ENCODE results near the gene ASMTL.
"Not testable (repeated sequence)": the region's sequence is repeated elsewhere in the genome, so short reads cannot be mapped to it uniquely, and the experiment has no call there.

ASMTL gene

DNA sequence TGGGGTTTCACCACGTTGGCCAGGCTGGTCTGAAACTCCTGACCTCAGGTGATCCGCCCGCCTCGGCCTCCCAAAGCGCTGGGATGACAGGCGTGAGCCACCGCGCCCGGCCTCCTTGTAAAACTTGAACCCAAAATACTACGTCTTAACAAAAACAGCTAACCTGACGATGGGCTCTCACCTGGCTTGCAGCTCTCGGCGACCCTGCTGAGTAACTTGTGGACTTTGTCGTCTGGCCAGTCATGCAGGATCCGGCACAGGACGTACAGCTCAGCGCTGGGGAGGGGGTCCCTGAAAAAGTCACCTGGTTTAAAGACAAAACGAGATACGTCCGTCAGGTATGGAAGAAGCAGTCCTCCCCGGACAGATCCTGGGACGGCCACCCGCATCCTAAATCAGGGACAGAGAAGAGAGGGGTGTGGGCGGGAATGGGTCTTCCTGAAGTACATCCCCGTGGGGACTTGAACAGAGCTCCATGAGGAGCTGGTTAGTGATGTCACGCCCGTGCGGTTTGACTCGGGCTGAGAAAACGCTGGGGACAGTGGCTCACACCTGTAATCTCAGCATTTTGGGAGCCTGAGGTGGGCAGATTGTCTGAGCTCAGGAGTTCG is 40.1 kb downstream of the ASMTL start:
- Histone ChIP-seq H3K27ac (no peak overlapping the region), H3K9me3 (ENCODE audit: severe bottlenecking) (no peaks in the 10 kb centered on the region), H3K36me3 (peaks cover 46% of the 10 kb centered on the region), H3K27me3 (ENCODE audit: insufficient read depth, low read depth, severe bottlenecking) (no peaks in the 10 kb centered on the region), H3K4me3 (ENCODE audit: low read depth, low read length) (no peak overlapping the region)
- TF ChIP-seq, protein P1, sequence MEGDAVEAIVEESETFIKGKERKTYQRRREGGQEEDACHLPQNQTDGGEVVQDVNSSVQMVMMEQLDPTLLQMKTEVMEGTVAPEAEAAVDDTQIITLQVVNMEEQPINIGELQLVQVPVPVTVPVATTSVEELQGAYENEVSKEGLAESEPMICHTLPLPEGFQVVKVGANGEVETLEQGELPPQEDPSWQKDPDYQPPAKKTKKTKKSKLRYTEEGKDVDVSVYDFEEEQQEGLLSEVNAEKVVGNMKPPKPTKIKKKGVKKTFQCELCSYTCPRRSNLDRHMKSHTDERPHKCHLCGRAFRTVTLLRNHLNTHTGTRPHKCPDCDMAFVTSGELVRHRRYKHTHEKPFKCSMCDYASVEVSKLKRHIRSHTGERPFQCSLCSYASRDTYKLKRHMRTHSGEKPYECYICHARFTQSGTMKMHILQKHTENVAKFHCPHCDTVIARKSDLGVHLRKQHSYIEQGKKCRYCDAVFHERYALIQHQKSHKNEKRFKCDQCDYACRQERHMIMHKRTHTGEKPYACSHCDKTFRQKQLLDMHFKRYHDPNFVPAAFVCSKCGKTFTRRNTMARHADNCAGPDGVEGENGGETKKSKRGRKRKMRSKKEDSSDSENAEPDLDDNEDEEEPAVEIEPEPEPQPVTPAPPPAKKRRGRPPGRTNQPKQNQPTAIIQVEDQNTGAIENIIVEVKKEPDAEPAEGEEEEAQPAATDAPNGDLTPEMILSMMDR (IDR thresholded peaks at IDR 0.05; ENCODE audit: low read depth, low read length): no peak
- no peak for DNase-seq

GRCh38 chrX:1411326-1411725 is 41.4 kb downstream of the ASMTL start:
- no peaks in the 10 kb centered on the region for H3K9me3 ChIP-seq (ENCODE audit: severe bottlenecking)

GRCh38 chrX:1407035-1407434 is 45.7 kb downstream of the ASMTL start:
- H3K27me3 ChIP-seq (ENCODE audit: insufficient read depth, low read depth, severe bottlenecking): no peaks in the 10 kb centered on the region
- no peaks in the 10 kb centered on the region for H3K9me3 ChIP-seq (ENCODE audit: severe bottlenecking)
- peaks cover 32% of the 10 kb centered on the region for H3K36me3 ChIP-seq
- H3K4me3 ChIP-seq (ENCODE audit: low read depth, low read length): no peak overlapping the region
- no peak for DNase-seq
- TF ChIP-seq, protein P1 (IDR thresholded peaks at IDR 0.05; ENCODE audit: low read depth, low read length): no peak
- H3K27ac ChIP-seq: no peak overlapping the region

More at GRCh38 chrX:1411326-1411725, 41.4 kb downstream of the ASMTL start:
- H3K4me3 ChIP-seq (ENCODE audit: low read depth, low read length): no peak overlapping the region
- peaks cover 47% of the 10 kb centered on the region for H3K36me3 ChIP-seq
- no peak overlapping the region for H3K27ac ChIP-seq
- TF ChIP-seq, protein P1 (IDR thresholded peaks at IDR 0.05; ENCODE audit: low read depth, low read length): no peak
- no peaks in the 10 kb centered on the region for H3K27me3 ChIP-seq (ENCODE audit: insufficient read depth, low read depth, severe bottlenecking)
- no peak for DNase-seq

DNA sequence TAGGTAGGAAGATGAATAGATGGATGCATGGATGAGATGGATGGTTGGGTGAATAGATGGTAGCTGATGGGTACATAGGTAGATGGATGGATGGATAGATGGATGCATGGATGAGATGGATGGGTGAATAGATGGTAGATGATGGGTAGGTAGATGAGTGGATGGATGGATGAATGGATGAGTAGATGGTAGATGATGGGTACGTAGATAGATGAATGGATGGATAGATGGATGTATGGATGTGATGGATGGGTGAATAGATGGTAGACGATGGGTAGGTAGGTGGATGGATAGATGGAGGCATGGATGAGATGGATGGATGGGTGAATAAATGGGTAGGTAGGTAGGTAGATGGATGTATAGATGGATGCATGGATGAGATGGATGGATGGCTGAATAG is 46.9 kb downstream of the ASMTL start:
- H3K4me3 ChIP-seq (ENCODE audit: low read depth, low read length); H3K27me3 ChIP-seq (ENCODE audit: insufficient read depth, low read depth, severe bottlenecking); H3K27ac ChIP-seq; DNase-seq; H3K9me3 ChIP-seq (ENCODE audit: severe bottlenecking): not testable (repeated sequence)
- H3K36me3 ChIP-seq: peaks cover 32% of the 10 kb centered on the region

DNA sequence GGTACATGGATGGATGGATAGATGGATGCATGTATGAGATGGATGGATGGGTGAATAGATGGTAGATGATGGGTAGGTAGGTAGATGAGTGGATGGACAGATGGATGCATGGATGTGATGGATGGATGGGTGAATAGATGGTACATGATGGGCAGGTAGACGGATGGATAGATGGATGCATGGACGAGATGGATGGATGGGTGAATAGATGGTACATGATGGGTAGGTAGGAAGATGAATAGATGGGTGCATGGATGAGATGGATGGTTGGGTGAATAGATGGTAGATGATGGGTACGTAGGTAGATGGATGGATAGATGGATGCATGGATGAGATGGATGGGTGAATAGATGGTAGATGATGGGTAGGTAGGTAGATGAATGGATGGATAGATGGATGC is 48.8 kb downstream of the ASMTL start:
- not testable (repeated sequence) for H3K9me3 ChIP-seq (ENCODE audit: severe bottlenecking); H3K27ac ChIP-seq; H3K4me3 ChIP-seq (ENCODE audit: low read depth, low read length); H3K27me3 ChIP-seq (ENCODE audit: insufficient read depth, low read depth, severe bottlenecking); DNase-seq
- H3K36me3 ChIP-seq: peaks cover 47% of the 10 kb centered on the region

DNA sequence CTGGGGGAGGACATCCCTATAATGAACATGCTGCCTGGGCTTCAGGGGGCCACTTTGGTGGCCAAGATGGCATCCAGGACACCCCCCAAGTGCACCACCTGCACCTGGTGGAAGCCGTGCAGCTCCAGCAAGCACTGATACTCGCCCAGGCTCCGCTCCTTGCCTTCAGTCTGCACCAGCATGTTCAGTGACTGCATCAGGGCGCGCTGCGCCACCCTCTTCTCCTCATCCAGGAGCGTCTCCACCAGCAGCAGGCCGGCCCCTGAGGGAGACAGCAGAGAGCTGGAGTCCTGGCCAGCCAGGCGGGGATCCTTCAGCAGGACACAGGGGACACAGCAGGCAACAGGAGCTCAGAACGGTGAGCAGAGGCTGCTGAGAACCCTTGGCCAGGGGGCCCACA is 49.5 kb downstream of the ASMTL start:
- no peak overlapping the region for H3K27ac ChIP-seq
- H3K4me3 ChIP-seq (ENCODE audit: low read depth, low read length): no peak overlapping the region
- TF ChIP-seq, protein P1 (IDR thresholded peaks at IDR 0.05; ENCODE audit: low read depth, low read length): no peak
- no peaks in the 10 kb centered on the region for H3K9me3 ChIP-seq (ENCODE audit: severe bottlenecking)
- no peak for DNase-seq
- H3K27me3 ChIP-seq (ENCODE audit: insufficient read depth, low read depth, severe bottlenecking): no peaks in the 10 kb centered on the region
- H3K36me3 ChIP-seq: peaks cover 54% of the 10 kb centered on the region

Measured in WERI-Rb-1 (cell line).